SK-N-SH treated with all-trans-retinoic acid at 6 μM for 48 hours (cell line): Measurements from ENCODE around the gene ZNF625.
"Not testable (repeated sequence)": the region's sequence is repeated elsewhere in the genome, so short reads cannot be mapped to it uniquely, and the experiment has no call there.

Source experiments
- ATAC-seq: fragments of 200-7000 bp; cut with Tn5 transposase; 3 replicates; pipeline ENCODE4 v1.9.1; 2020; ENCODE audit warnings: mild to moderate bottlenecking, moderate library complexity
- ARNTL ChIP-seq: fragments of 450-650 bp; formaldehyde crosslinking; IDR thresholded peaks from 2 replicates; pipeline ENCODE4 v1.5.0; 2020; ENCODE audit warnings: low read depth, mild to moderate bottlenecking, moderate library complexity, borderline replicate concordance
- BACH2 ChIP-seq: fragments of 250-450 bp; sonication (Bioruptor Pico); IDR thresholded peaks from 2 replicates; pipeline ENCODE4 v1.9.0; 2021; ENCODE audit warnings: mild to moderate bottlenecking, borderline replicate concordance
- CREB5 ChIP-seq: fragments of 250-450 bp; sonication (Bioruptor Pico); IDR thresholded peaks from 2 replicates; pipeline ENCODE4 v1.5.1; 2020; ENCODE audit warnings: low read depth, mild to moderate bottlenecking, moderate library complexity
- CSDC2 ChIP-seq: fragments of 250-450 bp; sonication (Bioruptor Pico); IDR thresholded peaks from 2 replicates; pipeline ENCODE4 v1.5.0; 2020; ENCODE audit warnings: mild to moderate bottlenecking, moderate library complexity
- ESRRG ChIP-seq: fragments of 250-450 bp; sonication (Bioruptor Pico); IDR thresholded peaks from 2 replicates; pipeline ENCODE4 v1.6.1; 2021; ENCODE audit warnings: mild to moderate bottlenecking
- GLIS3 ChIP-seq: fragments of 250-450 bp; sonication (Bioruptor Pico); IDR thresholded peaks from 2 replicates; pipeline ENCODE4 v1.5.0; 2020; ENCODE audit warnings: mild to moderate bottlenecking, moderate library complexity
- OSR1 ChIP-seq: fragments of 250-450 bp; sonication (Bioruptor Pico); IDR thresholded peaks from 2 replicates; pipeline ENCODE4 v1.8.0; 2022; ENCODE audit warnings: moderate library complexity, mild to moderate bottlenecking, inconsistent platforms
- PATZ1 ChIP-seq: fragments of 250-450 bp; sonication (Bioruptor Pico); IDR thresholded peaks from 2 replicates; pipeline ENCODE4 v1.8.0; 2020; ENCODE audit warnings: mild to moderate bottlenecking, moderate library complexity, borderline replicate concordance
- PPARA ChIP-seq: fragments of 250-450 bp; sonication (Bioruptor Pico); IDR thresholded peaks from 2 replicates; pipeline ENCODE4 v1.5.0; 2020; ENCODE audit warnings: mild to moderate bottlenecking, borderline replicate concordance
- RARB ChIP-seq: fragments of 250-450 bp; sonication (Bioruptor Pico); IDR thresholded peaks from 2 replicates; pipeline ENCODE4 v1.8.0; 2021; ENCODE audit warnings: mild to moderate bottlenecking, moderate library complexity
- SNAI2 ChIP-seq: fragments of 250-450 bp; sonication (Bioruptor Pico); IDR thresholded peaks from 2 replicates; pipeline ENCODE4 v1.5.0; 2020; ENCODE audit warnings: mild to moderate bottlenecking, moderate library complexity
- TCF4 ChIP-seq: fragments of 250-450 bp; sonication (Bioruptor Pico); IDR thresholded peaks from 2 replicates; pipeline ENCODE4 v1.8.0; 2021; ENCODE audit warnings: mild to moderate bottlenecking, moderate library complexity, borderline replicate concordance
- TOX ChIP-seq: fragments of 250-450 bp; sonication (Bioruptor Pico); IDR thresholded peaks from 2 replicates; pipeline ENCODE4 v1.8.0; 2021; ENCODE audit warnings: mild to moderate bottlenecking, moderate library complexity, borderline replicate concordance
- ZC3H10 ChIP-seq: fragments of 250-450 bp; sonication (Bioruptor Pico); IDR thresholded peaks from 2 replicates; pipeline ENCODE4 v1.5.1; 2021; ENCODE audit warnings: mild to moderate bottlenecking, moderate library complexity
- ZFP3 ChIP-seq: fragments of 250-450 bp; sonication (Bioruptor Pico); IDR thresholded peaks from 2 replicates; pipeline ENCODE4 v1.5.0; 2020; ENCODE audit warnings: mild to moderate bottlenecking, moderate library complexity
- ZFP30 ChIP-seq: fragments of 450-650 bp; formaldehyde crosslinking; IDR thresholded peaks from 2 replicates; pipeline ENCODE4 v1.5.0; 2022; ENCODE audit warnings: mild to moderate bottlenecking, moderate library complexity
- ZNF565 ChIP-seq: fragments of 450-650 bp; formaldehyde crosslinking; conservative IDR thresholded peaks from 2 replicates; pipeline ENCODE4 v1.5.0; 2020; ENCODE audit warnings: low read depth, mild to moderate bottlenecking, moderate library complexity
- ZNF70 ChIP-seq: fragments of 450-650 bp; formaldehyde crosslinking; IDR thresholded peaks from 2 replicates; pipeline ENCODE4 v1.5.0; 2020; ENCODE audit warnings: mild to moderate bottlenecking, moderate library complexity
- ZNF8 ChIP-seq: fragments of 450-650 bp; formaldehyde crosslinking; IDR thresholded peaks from 2 replicates; pipeline ENCODE4 v1.5.0; 2020; ENCODE audit warnings: mild to moderate bottlenecking, moderate library complexity
- TF ChIP-seq, protein P1 (sequence below): fragments of 250-450 bp; sonication (Bioruptor Pico); IDR thresholded peaks from 2 replicates; pipeline ENCODE4 v1.5.0; 2020; ENCODE audit warnings: mild to moderate bottlenecking, moderate library complexity
- TF ChIP-seq, protein P2 (sequence below): fragments of 250-450 bp; sonication (Bioruptor Pico); IDR thresholded peaks from 2 replicates; pipeline ENCODE4 v1.8.0; 2021; ENCODE audit warnings: low read depth, mild to moderate bottlenecking, moderate library complexity, borderline replicate concordance

The ZNF625 gene

GRCh38 chr19:12111176-12111575, 45.4 kb downstream of the ZNF625 start:
- TF ChIP-seq TOX (CRISPR knock-in tag) (no peak), CREB5 (CRISPR knock-in tag) (no peak), SNAI2 (no peak), RARB (CRISPR knock-in tag) (no peak), PATZ1 (CRISPR knock-in tag) (no peak), ZNF8 (no peak), ZFP3 (no peak), ZNF565 (no peak), ESRRG (CRISPR knock-in tag) (no peak), ZNF70 (CRISPR knock-in tag) (no peak), PPARA (no peak)
- TF ChIP-seq, protein P1, sequence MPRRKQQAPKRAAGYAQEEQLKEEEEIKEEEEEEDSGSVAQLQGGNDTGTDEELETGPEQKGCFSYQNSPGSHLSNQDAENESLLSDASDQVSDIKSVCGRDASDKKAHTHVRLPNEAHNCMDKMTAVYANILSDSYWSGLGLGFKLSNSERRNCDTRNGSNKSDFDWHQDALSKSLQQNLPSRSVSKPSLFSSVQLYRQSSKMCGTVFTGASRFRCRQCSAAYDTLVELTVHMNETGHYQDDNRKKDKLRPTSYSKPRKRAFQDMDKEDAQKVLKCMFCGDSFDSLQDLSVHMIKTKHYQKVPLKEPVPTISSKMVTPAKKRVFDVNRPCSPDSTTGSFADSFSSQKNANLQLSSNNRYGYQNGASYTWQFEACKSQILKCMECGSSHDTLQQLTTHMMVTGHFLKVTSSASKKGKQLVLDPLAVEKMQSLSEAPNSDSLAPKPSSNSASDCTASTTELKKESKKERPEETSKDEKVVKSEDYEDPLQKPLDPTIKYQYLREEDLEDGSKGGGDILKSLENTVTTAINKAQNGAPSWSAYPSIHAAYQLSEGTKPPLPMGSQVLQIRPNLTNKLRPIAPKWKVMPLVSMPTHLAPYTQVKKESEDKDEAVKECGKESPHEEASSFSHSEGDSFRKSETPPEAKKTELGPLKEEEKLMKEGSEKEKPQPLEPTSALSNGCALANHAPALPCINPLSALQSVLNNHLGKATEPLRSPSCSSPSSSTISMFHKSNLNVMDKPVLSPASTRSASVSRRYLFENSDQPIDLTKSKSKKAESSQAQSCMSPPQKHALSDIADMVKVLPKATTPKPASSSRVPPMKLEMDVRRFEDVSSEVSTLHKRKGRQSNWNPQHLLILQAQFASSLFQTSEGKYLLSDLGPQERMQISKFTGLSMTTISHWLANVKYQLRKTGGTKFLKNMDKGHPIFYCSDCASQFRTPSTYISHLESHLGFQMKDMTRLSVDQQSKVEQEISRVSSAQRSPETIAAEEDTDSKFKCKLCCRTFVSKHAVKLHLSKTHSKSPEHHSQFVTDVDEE = no peak
- TF ChIP-seq, protein P2, sequence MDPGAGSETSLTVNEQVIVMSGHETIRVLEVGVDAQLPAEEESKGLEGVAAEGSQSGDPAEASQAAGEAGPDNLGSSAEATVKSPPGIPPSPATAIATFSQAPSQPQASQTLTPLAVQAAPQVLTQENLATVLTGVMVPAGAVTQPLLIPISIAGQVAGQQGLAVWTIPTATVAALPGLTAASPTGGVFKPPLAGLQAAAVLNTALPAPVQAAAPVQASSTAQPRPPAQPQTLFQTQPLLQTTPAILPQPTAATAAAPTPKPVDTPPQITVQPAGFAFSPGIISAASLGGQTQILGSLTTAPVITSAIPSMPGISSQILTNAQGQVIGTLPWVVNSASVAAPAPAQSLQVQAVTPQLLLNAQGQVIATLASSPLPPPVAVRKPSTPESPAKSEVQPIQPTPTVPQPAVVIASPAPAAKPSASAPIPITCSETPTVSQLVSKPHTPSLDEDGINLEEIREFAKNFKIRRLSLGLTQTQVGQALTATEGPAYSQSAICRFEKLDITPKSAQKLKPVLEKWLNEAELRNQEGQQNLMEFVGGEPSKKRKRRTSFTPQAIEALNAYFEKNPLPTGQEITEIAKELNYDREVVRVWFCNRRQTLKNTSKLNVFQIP (CRISPR knock-in tag) = no peak
- ATAC-seq = no peak

- ATAC-seq = not testable (repeated sequence)
Observed at GRCh38 chr19:12103909-12104308, 52.6 kb downstream of the ZNF625 start.

DNA sequence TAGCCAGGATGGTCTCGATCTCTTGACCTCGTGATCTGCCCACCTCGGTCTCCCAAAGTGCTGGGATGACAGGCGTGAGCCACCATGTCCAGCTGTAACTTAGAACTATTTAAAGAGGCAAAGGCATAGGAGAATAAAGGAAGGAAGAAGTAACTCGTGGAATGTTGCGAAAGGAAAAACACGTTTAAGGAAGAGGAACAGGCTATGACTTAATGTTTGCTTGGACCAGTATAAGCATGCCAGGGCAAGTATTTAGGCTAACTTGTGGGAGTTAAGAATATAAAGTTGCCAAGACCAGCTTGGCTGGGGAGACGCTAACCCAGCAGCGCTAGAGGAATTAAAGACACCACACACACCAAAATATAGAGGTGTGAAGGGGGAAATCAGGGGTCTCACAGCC, 58.5 kb downstream of the ZNF625 start:
- no peak for ATAC-seq
- no peak for TF ChIP-seq BACH2
- TF ChIP-seq TOX (CRISPR knock-in tag) = no peak
- no peak for TF ChIP-seq ZFP30 (CRISPR knock-in tag)
- TF ChIP-seq CREB5 (CRISPR knock-in tag) = no peak
- TF ChIP-seq PPARA = no peak
- TF ChIP-seq, protein P1 = no peak
- no peak for TF ChIP-seq ZNF565
- no peak for TF ChIP-seq ZNF70 (CRISPR knock-in tag)
- TF ChIP-seq PATZ1 (CRISPR knock-in tag) = no peak
- no peak for TF ChIP-seq SNAI2
- no peak for TF ChIP-seq GLIS3 (CRISPR knock-in tag)
- no peak for TF ChIP-seq ARNTL (CRISPR knock-in tag)
- TF ChIP-seq ZC3H10 (CRISPR knock-in tag) = no peak
- no peak for TF ChIP-seq TCF4 (CRISPR knock-in tag)
- TF ChIP-seq, protein P2 (CRISPR knock-in tag) = no peak
- no peak for TF ChIP-seq OSR1 (CRISPR knock-in tag)
- no peak for TF ChIP-seq CSDC2 (CRISPR knock-in tag)
